HepG2 (cell line): ENCODE data around the gene BLOC1S4. TPM values are rescaled to one million over a fixed set of nuclear protein-coding genes. Genes with fewer than 3 reads are reported as not detected.

Experiments
- DMAP1 ChIP-seq: IDR thresholded peaks from 2 replicates; pipeline ENCODE4 v1.6.1; 2016
- HOXD1 ChIP-seq: sonication (generic); formaldehyde crosslinking; IDR thresholded peaks from 2 replicates; pipeline ENCODE4 v1.5.0; 2020; ENCODE audit warnings: missing genetic modification reagents
- PHF21A ChIP-seq: sonication (generic); formaldehyde crosslinking; IDR thresholded peaks from 2 replicates; pipeline ENCODE4 v1.5.0; 2020; ENCODE audit warnings: mild to moderate bottlenecking, missing genetic modification reagents
- ZBTB40 ChIP-seq, 2 experiments: fragments of 450-650 bp in 1 of 2; sonication (generic) in 1 of 2; formaldehyde crosslinking in 1 of 2; IDR thresholded peaks; 2 replicates each; pipeline versions ENCODE4 v1.6.1 to v1.8.0; 2016 to 2022; ENCODE audit warnings: antibody characterized with exemption in 1 of 2, mild to moderate bottlenecking in 1 of 2, missing genetic modification reagents in 1 of 2
- ZNF318 ChIP-seq: sonication (generic); formaldehyde crosslinking; IDR thresholded peaks from 2 replicates; pipeline ENCODE4 v1.4.0; 2020; ENCODE audit warnings: mild to moderate bottlenecking, missing genetic modification reagents
- polyA plus RNA-seq, 8 experiments: library from polyadenylated mRNA; depleted of rRNA in 3 of 8; stranded (reverse) in 7 of 8; unstranded in 1 of 8; fragments of >200 nt; fragmentation: Illumina TruSeq in 4 of 8; extraction: Trizol in 4 of 8; gene quantifications; 2 replicates each; pipeline versions ENCODE4 v1.2.1 to v1.2.3, GENCODE V29; 2011 to 2016; ENCODE audit warnings: low read depth in 4 of 8, missing spikeins in 1 of 8, mixed read lengths in 1 of 8; ENCODE audit not compliant: insufficient read depth in 1 of 8
- total RNA-seq, 5 experiments: library from RNA; depleted of rRNA; stranded (reverse); fragments of >200 nt; fragmentation: Illumina TruSeq; extraction: Trizol; gene quantifications; 2 replicates each; pipeline ENCODE4 v1.2.3, GENCODE V29; 2016; ENCODE audit warnings: low read depth in 1 of 5

Gene BLOC1S4
- total and polyA plus RNA-seq, 2 of the 13 experiments (the other 11 are each of a cell fraction or from before 2014, with no cell fraction given): 15.5 to 20.9 TPM

- TF ChIP-seq ZNF318 (CRISPR knock-in tag) (no peak), HOXD1 (CRISPR knock-in tag) (no peak), PHF21A (no peak), DMAP1 (peak; percentile 60; the same call in 1 of the 2 replicates), ZBTB40 (IDR thresholded peaks at IDR 0.05) (no peak), ZBTB40 (CRISPR knock-in tag; IDR thresholded peaks at IDR 0.05) (peak; percentile 53; the same call in 1 of the 2 replicates)
Observed at GRCh38 chr4:6689506-6689960, 26.4 kb upstream of the BLOC1S4 start (continued).
